Kidney (tissue), 14 donors: ENCODE data around the gene TANC1. TPM values are rescaled to one million over a fixed set of nuclear protein-coding genes. Genes with fewer than 3 reads are reported as not detected.
"Not testable (repeated sequence)": the region's sequence is repeated elsewhere in the genome, so short reads cannot be mapped to it uniquely, and the experiment has no call there.

Experiments
- DNase-seq, 5 donors: peaks; one replicate each; pipeline ENCODE4 v3.0.0-alpha.2; 2013 to 2020
- FAIRE-seq: peaks from 2 replicates; lab custom pipeline; 2012; peaks lifted over from hg19 to GRCh38; lab: Jason Lieb, UNC
- H3K27ac ChIP-seq, 2 donors: one replicate each; pipeline ENCODE4 v1.7.0; 2013; ENCODE audit warnings: low read depth in 2 of 2, low read length in 2 of 2, inconsistent platforms in 1 of 2
- H3K27me3 ChIP-seq: one replicate; pipeline ENCODE4 v1.7.1; 2013; ENCODE audit warnings: low read length, inconsistent platforms; ENCODE audit not compliant: control insufficient read depth, insufficient read depth
- H3K36me3 ChIP-seq, 3 donors: one replicate each; pipeline versions ENCODE4 v1.7.0 to v1.7.1; 2013; ENCODE audit warnings: low read length in 3 of 3, control low read depth in 1 of 3, inconsistent platforms in 1 of 3; ENCODE audit not compliant: insufficient read depth in 3 of 3, control insufficient read depth in 2 of 3
- H3K4me1 ChIP-seq, 3 donors: one replicate each; pipeline versions ENCODE4 v1.7.0 to v1.7.1; 2013; ENCODE audit warnings: low read length in 3 of 3, inconsistent platforms in 1 of 3, low read depth in 1 of 3; ENCODE audit not compliant: control insufficient read depth in 2 of 3, insufficient read depth in 2 of 3
- H3K4me3 ChIP-seq, 3 donors: one replicate each; pipeline versions ENCODE4 v1.7.0 to v1.8.1; 2013; ENCODE audit warnings: low read length in 3 of 3, control low read depth in 1 of 3, inconsistent platforms in 1 of 3
- H3K9ac ChIP-seq, 3 donors: one replicate each; pipeline versions ENCODE4 v1.7.0 to v1.7.1; 2013; ENCODE audit warnings: low read length in 3 of 3, control low read depth in 1 of 3, inconsistent platforms in 1 of 3
- H3K9me3 ChIP-seq, 3 donors: one replicate each; pipeline versions ENCODE4 v1.7.0 to v1.7.1; 2013; ENCODE audit warnings: low read length in 3 of 3, control low read depth in 1 of 3, inconsistent platforms in 1 of 3; ENCODE audit not compliant: control insufficient read depth in 2 of 3, insufficient read depth in 1 of 3
- intact Hi-C: fragments of 100-400 bp; cut with DNase I; formaldehyde crosslinking; loops from one replicate; pipeline ENCODE4 v1.11.1; 2022
- polyA plus RNA-seq: library from polyadenylated mRNA; stranded (reverse); fragments of 350-450 nt; fragmentation: Illumina TruSeq; extraction: RNeasy Lipid Tissue Mini Kit (QIAGEN cat#74804); gene quantifications from one replicate; pipeline ENCODE4 v1.2.3, GENCODE V29; 2014; ENCODE audit warnings: low read depth, low replicate concordance; ENCODE audit not compliant: insufficient read depth
- total RNA-seq: library from RNA; stranded (reverse); fragmentation: NEBNext Ultra II Directional; extraction: Animal tissue kit (Norgen Biotek cat#: 25700); gene quantifications from one replicate; pipeline ENCODE4 v1.2.1, GENCODE V29; 2021
- TF ChIP-seq, protein P1 (sequence below): IDR thresholded peaks from 3 replicates; pipeline ENCODE4 v1.5.1; 2012; ENCODE audit warnings: mild to moderate bottlenecking, moderate library complexity, borderline replicate concordance; ENCODE audit not compliant: insufficient read depth; ENCODE audit errors: extremely low read depth
- donor health status: control.
- donor health status: control.
- donor health status: control.
- donor health status: control.
- donor health status: control.
- donor health status: DM: yes; HTN: yes; CAD: no.
- donor health status: Normal renal cell carcinoma (clear cell type).

Gene TANC1
- total and polyA plus RNA-seq, 2 donors from 2014 or later: 9.2 to 39.0 TPM

DNA sequence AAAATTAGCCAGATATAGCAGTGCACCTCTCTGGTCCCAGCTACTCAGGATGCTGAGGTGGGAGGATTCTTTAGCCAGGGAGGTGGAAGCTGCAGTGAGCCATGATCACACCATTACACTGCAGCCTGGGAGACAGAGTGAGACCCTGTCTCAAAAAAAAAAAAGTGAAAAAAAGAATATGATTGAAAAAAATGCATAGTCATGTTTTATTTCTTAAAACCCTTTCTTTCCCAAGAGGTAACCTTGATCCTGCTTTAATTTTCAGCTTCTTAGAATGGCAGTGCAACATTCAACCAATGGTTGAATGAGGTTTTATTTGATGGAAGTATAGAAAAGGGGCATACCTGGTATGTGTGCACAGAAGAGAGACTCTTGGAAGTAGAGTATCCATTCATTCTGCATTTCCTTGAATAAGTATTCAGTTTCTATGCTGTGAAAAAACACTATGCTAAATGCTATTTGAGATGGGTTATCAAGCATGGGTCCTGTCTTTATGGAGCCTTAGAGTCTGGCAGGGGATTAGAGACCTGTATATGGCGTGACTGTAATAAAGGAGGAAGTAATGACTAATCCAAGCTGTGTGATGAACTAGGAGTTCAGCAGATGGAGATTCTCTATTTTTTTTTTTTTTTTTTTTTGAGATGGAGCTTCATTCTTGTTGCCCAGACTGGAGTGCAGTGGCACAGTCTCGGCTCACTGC is 171.8 kb downstream of the TANC1 start:
- peaks cover 13% of the 10 kb centered on the region in 3 donors for H3K4me1 ChIP-seq
- intact Hi-C loops: no loop called here
- no peaks in the 10 kb centered on the region for H3K27me3 ChIP-seq
- H3K4me3 ChIP-seq: no peak overlapping the region
- no peak overlapping the region for H3K9ac ChIP-seq
- H3K9me3 ChIP-seq: no peaks in the 10 kb centered on the region
- no peak overlapping the region for H3K27ac ChIP-seq
- FAIRE-seq: no peak
- DNase-seq: no peak
- TF ChIP-seq, protein P1, sequence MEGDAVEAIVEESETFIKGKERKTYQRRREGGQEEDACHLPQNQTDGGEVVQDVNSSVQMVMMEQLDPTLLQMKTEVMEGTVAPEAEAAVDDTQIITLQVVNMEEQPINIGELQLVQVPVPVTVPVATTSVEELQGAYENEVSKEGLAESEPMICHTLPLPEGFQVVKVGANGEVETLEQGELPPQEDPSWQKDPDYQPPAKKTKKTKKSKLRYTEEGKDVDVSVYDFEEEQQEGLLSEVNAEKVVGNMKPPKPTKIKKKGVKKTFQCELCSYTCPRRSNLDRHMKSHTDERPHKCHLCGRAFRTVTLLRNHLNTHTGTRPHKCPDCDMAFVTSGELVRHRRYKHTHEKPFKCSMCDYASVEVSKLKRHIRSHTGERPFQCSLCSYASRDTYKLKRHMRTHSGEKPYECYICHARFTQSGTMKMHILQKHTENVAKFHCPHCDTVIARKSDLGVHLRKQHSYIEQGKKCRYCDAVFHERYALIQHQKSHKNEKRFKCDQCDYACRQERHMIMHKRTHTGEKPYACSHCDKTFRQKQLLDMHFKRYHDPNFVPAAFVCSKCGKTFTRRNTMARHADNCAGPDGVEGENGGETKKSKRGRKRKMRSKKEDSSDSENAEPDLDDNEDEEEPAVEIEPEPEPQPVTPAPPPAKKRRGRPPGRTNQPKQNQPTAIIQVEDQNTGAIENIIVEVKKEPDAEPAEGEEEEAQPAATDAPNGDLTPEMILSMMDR: no peak
- no peaks in the 10 kb centered on the region for H3K36me3 ChIP-seq

DNA sequence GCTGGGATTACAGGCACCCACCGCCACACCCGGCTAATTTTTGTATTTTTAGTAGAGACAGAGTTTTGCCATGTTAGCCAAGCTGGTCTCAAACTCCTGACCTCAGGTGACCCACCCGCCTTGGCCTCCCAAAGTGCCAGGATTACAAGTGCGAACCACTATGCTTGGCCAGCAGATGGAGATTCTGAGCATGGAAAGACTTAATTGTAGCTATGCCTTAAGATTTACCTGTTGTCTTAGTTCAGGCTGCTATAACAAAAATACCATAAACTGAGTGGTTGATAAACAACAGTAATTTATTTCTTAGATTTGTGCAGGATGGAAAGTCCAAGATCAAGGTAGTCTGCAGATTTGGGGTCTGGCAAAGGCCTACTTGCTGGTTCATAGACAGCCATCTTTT is 172.4 kb downstream of the TANC1 start:
- H3K27ac ChIP-seq, H3K4me3 ChIP-seq, H3K9ac ChIP-seq, H3K36me3 ChIP-seq, H3K27me3 ChIP-seq, intact Hi-C loops, H3K9me3 ChIP-seq, DNase-seq, FAIRE-seq: not testable (repeated sequence)
- H3K4me1 ChIP-seq: peaks cover 9 to 13% (median 10%) of the 10 kb centered on the region in 3 donors

DNA sequence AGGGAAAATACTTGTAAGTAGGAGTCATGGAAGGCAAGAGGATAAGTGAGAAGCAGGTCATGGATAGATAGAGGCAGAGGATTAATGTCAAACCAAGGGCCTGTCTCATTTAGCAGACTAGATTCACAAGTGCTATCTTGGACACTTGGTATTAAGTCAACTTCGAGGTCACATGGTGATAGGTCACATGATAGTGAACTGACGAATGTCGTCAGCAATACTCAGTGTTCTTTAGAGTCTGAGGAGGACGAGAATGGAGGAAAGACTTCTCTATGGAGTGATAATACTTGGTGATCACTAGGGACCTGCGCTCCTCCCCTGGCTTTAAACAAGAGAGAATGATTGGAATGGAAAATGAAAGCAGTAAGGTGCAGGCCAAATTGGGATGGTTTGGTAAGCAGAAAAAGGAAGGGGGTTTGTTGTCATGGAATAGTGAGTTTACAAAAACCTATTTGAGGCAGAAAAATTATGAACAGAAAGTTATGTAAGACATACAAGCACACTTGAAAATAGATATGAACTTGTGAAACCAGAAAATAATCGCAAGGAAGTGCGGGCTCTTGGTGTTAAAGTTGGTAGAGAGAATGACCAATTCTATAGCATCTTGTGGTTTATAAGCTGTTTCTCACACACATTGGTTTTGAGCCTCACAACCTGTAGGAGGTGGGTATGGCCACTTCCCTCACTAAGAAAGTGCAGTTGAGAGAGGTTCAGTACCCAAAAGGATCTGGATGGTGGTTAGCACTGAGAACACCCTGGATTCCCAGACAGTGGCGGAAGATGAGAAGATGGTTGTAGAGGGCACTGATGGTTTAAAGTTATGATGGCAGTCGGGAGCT is 176.6 kb downstream of the TANC1 start:
- FAIRE-seq (no peak), DNase-seq (no peak)
- H3K9me3 ChIP-seq: no peaks in the 10 kb centered on the region
- no peak overlapping the region for H3K4me3 ChIP-seq
- TF ChIP-seq, protein P1: no peak
- H3K27me3 ChIP-seq: no peaks in the 10 kb centered on the region
- no peak overlapping the region for H3K9ac ChIP-seq
- intact Hi-C loops: no loop called here
- H3K4me1 ChIP-seq: peaks cover 3 to 16% (median 15%) of the 10 kb centered on the region in 3 donors
- H3K36me3 ChIP-seq: no peaks in the 10 kb centered on the region
- no peak overlapping the region for H3K27ac ChIP-seq

DNA sequence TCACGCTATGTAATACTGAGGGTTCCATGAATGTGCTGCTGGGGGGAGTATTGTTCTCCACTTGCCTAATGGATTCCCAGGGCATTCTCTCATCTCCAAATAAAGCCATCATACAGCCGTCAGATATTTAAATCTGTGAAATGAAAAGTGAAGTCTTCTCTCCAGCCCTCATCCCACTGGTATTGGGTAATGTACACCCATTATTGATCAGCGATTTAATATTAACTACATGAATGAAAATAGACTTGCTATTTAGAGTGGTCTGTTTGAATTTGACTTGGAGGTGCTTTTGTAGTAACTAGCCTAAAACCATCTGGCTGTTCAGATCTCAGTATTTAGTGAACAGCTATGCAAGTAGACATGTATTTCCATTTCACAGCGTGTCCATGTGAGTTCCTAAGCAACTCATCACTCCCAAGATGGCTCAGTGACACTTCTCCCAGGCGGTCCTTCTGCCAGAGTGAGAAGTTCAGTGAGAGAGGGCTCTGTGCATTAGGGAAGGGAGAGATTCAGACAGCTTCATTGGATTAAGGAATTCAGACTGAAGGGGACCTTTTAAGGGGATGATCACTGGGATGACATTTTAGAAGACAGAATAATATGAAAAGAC is 177.4 kb downstream of the TANC1 start:
- TF ChIP-seq, protein P1: no peak
- H3K4me1 ChIP-seq: peaks cover 10 to 23% (median 21%) of the 10 kb centered on the region in 3 donors
- H3K9me3 ChIP-seq: no peaks in the 10 kb centered on the region
- FAIRE-seq (no peak), DNase-seq (no peak)
- H3K9ac ChIP-seq: no peak overlapping the region
- no peak overlapping the region for H3K4me3 ChIP-seq
- no peaks in the 10 kb centered on the region for H3K27me3 ChIP-seq
- H3K27ac ChIP-seq: no peak overlapping the region
- intact Hi-C loops: no loop called here
- peaks cover 0 to 3% (median 0%) of the 10 kb centered on the region in 3 donors for H3K36me3 ChIP-seq
